ENCODE results near the gene MAP2K3. TPM values are rescaled to one million over a fixed set of nuclear protein-coding genes. Genes with fewer than 3 reads are reported as not detected.

MAP2K3 gene
- total RNA-seq, 4 donors from 2014 or later, result 17.5 to 39.0 (median 21.6) TPM

- H3K9me3 ChIP-seq, result no peaks in the 10 kb centered on the region
- DNase-seq (ENCODE audit: low spot score in 2 of 2), result no peak
- WGBS, 2 donors, result 52 to 58% methylated on average over 6 to 7 of the region's 7 CpGs
- peak overlapping the region in 2 of 4 donors; percentile 39 to 81 for H3K27ac ChIP-seq
- no peaks in the 10 kb centered on the region for H3K27me3 ChIP-seq
- peaks cover 0 to 39% (median 23%) of the 10 kb centered on the region in 4 donors for H3K4me1 ChIP-seq
- H3K36me3 ChIP-seq, result peaks cover 0 to 9% (median 0%) of the 10 kb centered on the region in 3 donors
- TF ChIP-seq CTCF (IDR thresholded peaks at IDR 0.05) (no peak), POLR2A (IDR thresholded peaks at IDR 0.05) (no peak), EP300 (IDR thresholded peaks at IDR 0.05) (no peak)
- no peak overlapping the region for H3K4me3 ChIP-seq
Measured at GRCh38 chr17:21249920-21250703, 34.4 kb upstream of the MAP2K3 start.

DNA sequence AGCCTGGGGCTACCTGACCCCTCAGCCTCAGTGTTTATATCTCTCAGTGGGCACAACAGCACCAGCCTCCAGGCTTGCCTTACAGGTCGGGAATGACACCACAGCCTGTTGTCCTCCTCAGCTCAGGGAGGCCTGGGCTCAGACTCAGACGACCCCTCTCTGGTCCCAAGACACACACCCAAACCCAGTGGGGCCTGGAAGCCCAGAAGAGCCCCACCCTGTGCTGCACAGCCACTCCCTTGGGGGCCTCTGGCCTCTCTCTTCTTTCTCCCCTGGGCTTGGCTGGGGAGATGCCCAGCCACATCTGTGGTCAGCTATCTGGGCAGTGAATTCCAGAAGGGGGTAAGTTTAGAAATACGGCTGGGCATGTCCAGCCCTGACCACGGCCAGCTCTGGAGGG lies 33.7 kb upstream of the MAP2K3 start:
- H3K27me3 ChIP-seq, result no peaks in the 10 kb centered on the region
- H3K36me3 ChIP-seq, result peaks cover 0 to 9% (median 0%) of the 10 kb centered on the region in 3 donors
- H3K9me3 ChIP-seq, result no peaks in the 10 kb centered on the region
- TF ChIP-seq EP300 (IDR thresholded peaks at IDR 0.05) (no peak), POLR2A (IDR thresholded peaks at IDR 0.05) (no peak), CTCF (IDR thresholded peaks at IDR 0.05) (no peak)
- peak overlapping the region in 2 of 4 donors; percentile 39 to 81 for H3K27ac ChIP-seq
- WGBS, 2 donors, result 26 to 40% methylated on average over 4 of the region's 4 CpGs
- DNase-seq (ENCODE audit: low spot score in 2 of 2), result no peak
- no peak overlapping the region for H3K4me3 ChIP-seq
- H3K4me1 ChIP-seq, result peaks cover 0 to 39% (median 23%) of the 10 kb centered on the region in 4 donors

DNA sequence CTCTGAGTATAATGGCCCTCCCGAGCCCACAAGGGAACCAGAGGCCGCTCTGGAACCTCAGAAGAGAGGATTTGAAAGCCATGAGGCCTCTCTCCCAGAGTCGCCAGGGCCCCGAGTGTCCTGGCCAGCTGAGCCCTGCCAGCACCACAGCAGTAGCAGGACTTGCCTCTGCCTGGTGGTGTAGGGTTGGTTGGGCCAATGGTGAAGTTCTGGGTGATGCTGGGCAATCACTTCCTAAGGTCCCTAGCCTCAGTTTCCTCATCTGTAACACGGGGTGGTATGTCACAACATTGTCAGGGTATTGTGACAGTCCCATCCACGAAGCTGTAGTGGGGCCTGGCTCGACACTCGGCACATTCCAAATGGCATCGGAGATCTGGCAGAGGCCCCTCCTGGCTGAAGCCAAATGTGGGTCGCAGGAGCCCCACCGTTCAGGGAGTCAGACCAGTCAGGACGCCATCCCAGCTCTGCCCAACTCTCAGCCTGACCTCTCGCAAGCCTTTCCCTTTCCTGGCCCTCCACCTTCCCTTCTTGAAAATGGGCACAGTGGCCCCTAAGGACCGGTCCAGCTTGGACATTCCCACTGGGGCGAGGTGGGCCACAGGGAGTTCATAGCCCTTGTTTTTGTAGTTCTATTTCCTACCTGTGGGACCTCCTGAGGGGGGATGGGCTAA lies 33.0 kb upstream of the MAP2K3 start:
- H3K9me3 ChIP-seq, result no peaks in the 10 kb centered on the region
- TF ChIP-seq EP300 (IDR thresholded peaks at IDR 0.05) (no peak), CTCF (IDR thresholded peaks at IDR 0.05) (no peak), POLR2A (IDR thresholded peaks at IDR 0.05) (no peak)
- H3K27ac ChIP-seq, result peak overlapping the region in 2 of 4 donors; percentile 39 to 81
- H3K27me3 ChIP-seq, result no peaks in the 10 kb centered on the region
- peak overlapping the region in 1 of 4 donors; percentile 72 for H3K4me3 ChIP-seq
- H3K4me1 ChIP-seq, result peaks cover 0 to 39% (median 23%) of the 10 kb centered on the region in 4 donors
- 76 to 80% methylated on average over 15 of the region's 15 CpGs for WGBS, 2 donors
- peaks cover 0 to 9% (median 0%) of the 10 kb centered on the region in 3 donors for H3K36me3 ChIP-seq
- no peak for DNase-seq (ENCODE audit: low spot score in 2 of 2)

DNA sequence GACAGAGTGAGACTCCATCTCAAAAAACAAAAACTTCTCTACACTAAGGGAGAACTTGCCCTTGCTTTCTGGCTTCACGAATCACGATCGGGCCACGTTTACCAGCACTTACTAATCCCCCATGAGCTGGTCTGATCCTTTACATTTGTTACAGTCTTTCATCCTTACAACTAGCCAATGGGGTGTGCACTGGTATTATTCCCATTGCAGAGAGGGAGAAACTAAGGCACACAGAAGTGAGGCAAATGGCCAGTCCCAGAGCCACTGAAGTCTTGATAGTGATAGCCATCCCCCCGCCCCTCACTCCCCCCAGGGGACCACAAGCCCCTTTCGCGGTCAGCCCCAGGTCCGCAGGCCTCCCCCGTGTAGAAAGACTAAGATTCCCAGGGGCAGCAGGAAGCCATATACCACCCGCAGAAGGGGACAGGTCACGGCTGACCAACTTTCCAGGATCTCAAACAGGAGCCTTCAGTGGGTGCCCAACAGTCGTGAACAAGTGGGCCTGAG lies 32.2 kb upstream of the MAP2K3 start:
- 16 to 21% methylated on average over 6 to 10 of the region's 12 CpGs for WGBS, 2 donors
- Histone ChIP-seq H3K36me3 (peaks cover 0 to 9% (median 0%) of the 10 kb centered on the region in 3 donors), H3K4me3 (peak overlapping the region; percentile 46 to 75 (median 71)), H3K27me3 (no peaks in the 10 kb centered on the region), H3K27ac (peak overlapping the region in 3 of 4 donors; percentile 65 to 85 (median 81)), H3K9me3 (no peaks in the 10 kb centered on the region), H3K4me1 (peaks cover 0 to 39% (median 23%) of the 10 kb centered on the region in 4 donors)
- TF ChIP-seq POLR2A (IDR thresholded peaks at IDR 0.05), result no peak
- no peak for TF ChIP-seq CTCF (IDR thresholded peaks at IDR 0.05)
- no peak for TF ChIP-seq EP300 (IDR thresholded peaks at IDR 0.05)
- DNase-seq (ENCODE audit: low spot score in 2 of 2), result no peak

Measured in tibial nerve (tissue), 4 donors.